Suprapubic skin (tissue), 4 donors: Measurements from ENCODE around the gene FUT1.

Experiments
- CTCF ChIP-seq, 2 donors: fragments of 200-600 bp in 1 of 2; fragments of 450-650 bp in 1 of 2; sonication (generic) in 1 of 2; IDR thresholded peaks; one replicate each; pipeline ENCODE4 v1.5.1; 2016 to 2019; ENCODE audit warnings: antibody characterized with exemption in 2 of 2, mild to moderate bottlenecking in 1 of 2, moderate library complexity in 1 of 2
- EP300 ChIP-seq: sonication (generic); formaldehyde crosslinking; IDR thresholded peaks from one replicate; pipeline ENCODE4 v1.6.1; 2017; ENCODE audit warnings: antibody characterized with exemption
- POLR2A ChIP-seq, 2 donors: fragments of 450-650 bp; IDR thresholded peaks; one replicate each; pipeline ENCODE4 v1.6.1; 2017; ENCODE audit warnings: antibody characterized with exemption in 2 of 2, mild to moderate bottlenecking in 2 of 2, moderate library complexity in 2 of 2
- POLR2AphosphoS5 ChIP-seq, 3 donors: sonication (generic); formaldehyde crosslinking; IDR thresholded peaks; one replicate each; pipeline ENCODE4 v1.6.1; 2017; ENCODE audit warnings: antibody characterized with exemption in 3 of 3

GRCh38 chr19:48739404-48740163, 12.9 kb downstream of the FUT1 start:
- TF ChIP-seq POLR2AphosphoS5 (IDR thresholded peaks at IDR 0.05) (no peak), POLR2A (IDR thresholded peaks at IDR 0.05) (no peak), EP300 (no peak), CTCF (IDR thresholded peaks at IDR 0.05) (no peak)
